Natural killer cell (primary cell): ENCODE data around the gene PPP2R3C. TPM values are rescaled to one million over a fixed set of nuclear protein-coding genes. Genes with fewer than 3 reads are reported as not detected.
A peak's percentile ranks its signal among the peaks of the same experiment; 100 is the strongest.

ENCODE experiments used
- ATAC-seq, 3 donors: fragments of 150-1000 bp in 2 of 3; fragments of 200-7000 bp in 1 of 3; cut with Tn5 transposase; 1 replicate in 1 of 3; 2 replicates in 2 of 3; pipeline ENCODE4 v1.10.0; 2021; ENCODE audit warnings: mild to moderate bottlenecking in 2 of 3, moderate library complexity in 2 of 3
- DNase-seq, 2 donors: peaks; one replicate each; pipeline versions ENCODE4 v3.0.0 to v3.0.0-alpha.2; 2013 to 2021; ENCODE audit warnings: mixed read lengths in 1 of 2
- H3K27ac ChIP-seq: one replicate; pipeline ENCODE4 v1.5.1; 2013; ENCODE audit warnings: mild to moderate bottlenecking, low read length
- H3K27me3 ChIP-seq: one replicate; pipeline ENCODE4 v1.6.1; 2013; ENCODE audit warnings: low read length; ENCODE audit not compliant: control insufficient read depth, insufficient read depth
- H3K36me3 ChIP-seq: one replicate; pipeline ENCODE4 v1.6.1; 2013; ENCODE audit warnings: low read length; ENCODE audit not compliant: control insufficient read depth, insufficient read depth
- H3K4me1 ChIP-seq: one replicate; pipeline ENCODE4 v1.6.1; 2013; ENCODE audit warnings: low read length; ENCODE audit not compliant: control insufficient read depth, insufficient read depth
- H3K4me3 ChIP-seq: one replicate; pipeline ENCODE4 v1.5.1; 2013; ENCODE audit warnings: low read length
- H3K9me3 ChIP-seq: one replicate; pipeline ENCODE4 v1.6.1; 2013; ENCODE audit warnings: low read length; ENCODE audit not compliant: control insufficient read depth, insufficient read depth
- H3K27ac Mint-ChIP-seq, 2 donors: one replicate each; pipeline ENCODE4 v1.8.0; 2022; ENCODE audit warnings: mild to moderate bottlenecking in 2 of 2, mixed read lengths in 2 of 2, moderate library complexity in 1 of 2
- H3K27me3 Mint-ChIP-seq, 2 donors: one replicate each; pipeline ENCODE4 v1.8.0; 2022; ENCODE audit warnings: low read depth in 2 of 2, mixed read lengths in 2 of 2
- H3K36me3 Mint-ChIP-seq: one replicate; pipeline ENCODE4 v1.8.0; 2022; ENCODE audit warnings: mixed read lengths
- H3K4me1 Mint-ChIP-seq, 2 donors: one replicate each; pipeline ENCODE4 v1.8.0; 2022; ENCODE audit warnings: mixed read lengths in 2 of 2
- H3K4me3 Mint-ChIP-seq: one replicate; pipeline ENCODE4 v1.8.0; 2022; ENCODE audit warnings: mild to moderate bottlenecking, moderate library complexity, mixed read lengths
- H3K9me3 Mint-ChIP-seq, 2 donors: one replicate each; pipeline ENCODE4 v1.8.0; 2022; ENCODE audit warnings: mixed read lengths in 2 of 2
- CTCF ChIP-seq: fragments of 200-600 bp; IDR thresholded peaks from one replicate; pipeline ENCODE4 v1.8.0; 2022; ENCODE audit warnings: antibody characterized with exemption
- WGBS: methylation state at CpG from one replicate; pipeline ENCODE4 v1.1.7; 2013; ENCODE audit warnings: missing lambda C conversion rate; ENCODE audit not compliant: insufficient coverage; 5-methylcytosine and 5-hydroxymethylcytosine counted together
- intact Hi-C: fragments of 100-400 bp; cut with micrococcal nuclease; formaldehyde crosslinking; loops from one replicate; pipeline ENCODE4 v1.14.2; 2022
- total RNA-seq, 4 donors: library from RNA; stranded (reverse); fragments of 120-200 nt in 1 of 4; gene quantifications; one replicate each; pipeline versions ENCODE4 v1.2.3 to v1.2.4, GENCODE V29; 2013 to 2022

PPP2R3C gene
- total RNA-seq, 3 donors from 2014 or later (not counting 1 experiment from before 2014, with no cell fraction given): 41.5 to 49.7 (median 48.3) TPM

DNA sequence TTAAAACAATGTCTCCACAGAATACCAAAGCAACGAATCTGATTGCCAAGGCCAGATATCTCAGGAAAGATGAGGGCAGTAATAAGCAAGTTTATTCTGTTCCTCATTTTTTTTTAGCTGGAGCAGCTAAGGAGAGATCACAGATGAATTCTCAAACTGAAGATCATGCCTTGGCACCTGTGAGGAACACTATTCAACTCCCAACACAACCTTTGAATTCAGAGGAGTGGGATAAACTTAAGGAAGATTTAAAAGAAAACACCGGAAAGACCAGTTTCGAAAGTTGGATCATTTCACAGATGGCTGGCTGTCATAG, 1.6 kb upstream of the PPP2R3C start:
- ATAC-seq (no peak), DNase-seq (no peak)
- Mint-ChIP-seq H3K9me3 (no peaks in the 10 kb centered on the region), H3K27me3 (no peaks in the 10 kb centered on the region), H3K4me1 (peaks cover 56% of the 10 kb centered on the region in 2 donors), H3K4me3 (peak overlapping the region; percentile 97), H3K36me3 (peaks cover 9% of the 10 kb centered on the region), H3K27ac (peak overlapping the region; percentile 99)
- H3K27me3 ChIP-seq: no peaks in the 10 kb centered on the region
- peaks cover 2% of the 10 kb centered on the region for H3K36me3 ChIP-seq
- intact Hi-C loops: loop anchor here (2.0 to 10.0 kb wide), 4 partner anchors 77 to 704 kb away; partner anchors contain the start of genes BAZ1A, BRMS1L and FAM177A1
- 74% methylated on average over 2 of the region's 3 CpGs for WGBS
- peak overlapping the region; percentile 96 for H3K27ac ChIP-seq
- H3K4me3 ChIP-seq: no peak overlapping the region
- H3K4me1 ChIP-seq: peaks cover 33% of the 10 kb centered on the region
- H3K9me3 ChIP-seq: no peaks in the 10 kb centered on the region
- no peak for TF ChIP-seq CTCF

- peak overlapping the region; percentile 99 for H3K27ac Mint-ChIP-seq
- Histone ChIP-seq H3K9me3 (no peaks in the 10 kb centered on the region), H3K27me3 (no peaks in the 10 kb centered on the region), H3K4me3 (peak overlapping the region; percentile 72), H3K27ac (peak overlapping the region; percentile 96), H3K36me3 (peaks cover 2% of the 10 kb centered on the region), H3K4me1 (peaks cover 33% of the 10 kb centered on the region)
- no peak for TF ChIP-seq CTCF
- DNase-seq (no peak), ATAC-seq (peak in 1 of 3 donors; percentile 1)
- H3K36me3 Mint-ChIP-seq: peaks cover 4% of the 10 kb centered on the region
- peaks cover 55 to 56% of the 10 kb centered on the region in 2 donors for H3K4me1 Mint-ChIP-seq
- H3K27me3 Mint-ChIP-seq: no peaks in the 10 kb centered on the region
- 9% methylated on average over 16 of the region's 23 CpGs for WGBS
- intact Hi-C loops: loop anchor here (1.0 to 10.0 kb wide), 7 partner anchors 76 to 704 kb away; partner anchors contain the start of genes BAZ1A, BRMS1L, FAM177A1 and NFKBIA
- H3K9me3 Mint-ChIP-seq: no peaks in the 10 kb centered on the region
- peak overlapping the region; percentile 97 for H3K4me3 Mint-ChIP-seq
Measured at GRCh38 chr14:35122696-35123387, 1.1 kb upstream of the PPP2R3C start.

GRCh38 chr14:35121026-35121886, 534 bp downstream of the PPP2R3C start:
- Mint-ChIP-seq H3K9me3 (no peaks in the 10 kb centered on the region), H3K36me3 (no peaks in the 10 kb centered on the region), H3K27me3 (no peaks in the 10 kb centered on the region), H3K27ac (peak overlapping the region; percentile 99), H3K4me3 (peak overlapping the region; percentile 97), H3K4me1 (peaks cover 60 to 62% of the 10 kb centered on the region in 2 donors)
- intact Hi-C loops: loop anchor here (5.0 to 10.0 kb wide), 3 partner anchors 246 to 706 kb away; partner anchors contain the start of genes BAZ1A and BRMS1L
- peaks cover under 1% of the 10 kb centered on the region for H3K36me3 ChIP-seq
- ATAC-seq (no peak), DNase-seq (peak in 1 of 2 donors; percentile 16)
- H3K4me3 ChIP-seq: peak overlapping the region; percentile 72
- no peaks in the 10 kb centered on the region for H3K27me3 ChIP-seq
- no peaks in the 10 kb centered on the region for H3K9me3 ChIP-seq
- H3K27ac ChIP-seq: peak overlapping the region; percentile 96
- no peak for TF ChIP-seq CTCF
- 26% methylated on average over 33 of the region's 34 CpGs for WGBS
- peaks cover 33% of the 10 kb centered on the region for H3K4me1 ChIP-seq
